Effector CD8-positive, alpha-beta T cell (primary cell): ENCODE data around the gene DPYSL4.
"Not testable (repeated sequence)": the region's sequence is repeated elsewhere in the genome, so short reads cannot be mapped to it uniquely, and the experiment has no call there.

Experiments
- DNase-seq: peaks from one replicate; lab custom pipeline; 2025; lab: John Stamatoyannopoulos, UW

Gene DPYSL4

DNA sequence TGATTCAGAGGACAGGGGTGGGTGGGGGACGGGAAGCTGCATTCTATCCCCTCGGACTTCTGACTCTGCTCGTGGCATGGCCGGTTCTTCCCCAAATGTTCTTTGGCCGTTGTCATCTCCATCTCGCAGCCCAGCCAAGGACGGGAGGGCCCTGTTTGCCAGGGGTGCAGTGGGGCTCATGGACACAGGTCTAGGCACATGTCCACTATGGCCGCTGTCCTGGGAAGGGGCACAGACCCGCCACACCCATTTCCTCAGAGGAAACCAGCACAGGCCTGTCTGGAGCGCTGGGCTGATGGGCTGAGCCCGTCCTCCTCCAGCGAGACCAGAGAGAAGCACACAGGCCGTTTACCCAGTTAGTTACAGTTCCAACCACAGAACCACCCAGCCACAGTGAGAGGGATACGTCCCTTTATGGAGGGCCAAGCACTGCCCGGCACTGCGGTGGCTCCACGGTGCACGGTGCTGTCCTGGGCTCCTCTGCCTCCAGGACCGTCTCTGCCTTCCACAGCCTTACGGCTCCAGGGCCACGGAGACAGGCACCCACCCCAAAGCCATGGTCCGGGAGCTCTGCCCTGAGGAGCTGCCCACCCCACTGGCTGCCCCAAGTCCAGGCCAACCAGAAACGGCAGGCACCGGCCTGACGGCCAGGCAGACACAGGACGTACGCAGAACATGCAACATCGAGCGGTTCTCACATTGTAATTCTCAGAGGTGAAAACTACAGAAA is 20.2 kb downstream of the DPYSL4 start:
- DNase-seq: no peak

DNA sequence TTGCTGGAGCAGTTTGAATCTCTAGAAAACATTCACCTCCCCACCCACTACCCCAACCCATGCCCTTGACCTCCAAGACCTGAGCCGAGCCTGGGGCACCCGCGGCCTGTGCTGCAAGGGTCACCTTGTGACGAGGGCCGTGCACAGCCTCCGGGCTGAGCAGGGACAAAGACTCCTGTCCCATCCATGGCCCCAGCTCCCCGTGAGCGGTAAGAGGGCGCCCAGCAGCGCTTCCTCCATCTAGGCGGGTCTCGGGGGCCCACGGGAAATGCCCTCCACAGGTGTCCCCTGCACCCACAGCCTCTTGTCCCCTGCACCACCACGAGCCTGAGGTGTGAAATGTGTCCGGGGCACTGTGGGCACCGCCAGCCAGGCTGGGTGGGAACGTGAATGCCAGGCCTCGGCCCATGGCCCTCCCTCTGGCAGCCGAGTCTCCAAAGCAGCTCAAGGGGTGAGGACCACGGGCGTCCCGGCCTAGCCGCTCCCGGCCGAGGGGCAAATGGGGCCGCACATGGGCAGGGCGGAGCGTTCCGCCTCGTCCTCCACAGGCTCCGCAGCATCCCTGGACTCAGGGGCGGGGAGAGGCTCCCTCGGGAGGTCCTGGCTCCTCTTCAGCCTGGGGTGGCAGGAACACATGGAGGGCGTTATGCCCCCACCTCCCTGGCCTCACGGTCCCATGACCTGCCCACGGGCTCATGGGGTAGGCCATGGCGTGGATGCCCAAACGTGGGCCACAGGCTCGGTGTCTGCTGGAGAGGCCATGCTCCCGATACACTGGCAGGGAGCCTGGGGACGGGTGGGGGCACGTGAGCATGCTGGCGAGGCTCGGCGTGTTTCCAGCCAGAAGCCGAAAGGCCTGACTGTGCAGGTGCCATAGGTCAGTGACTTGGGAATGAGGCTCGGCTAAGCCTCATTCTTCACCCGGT is 21.1 kb downstream of the DPYSL4 start:
- DNase-seq: no peak

DNA sequence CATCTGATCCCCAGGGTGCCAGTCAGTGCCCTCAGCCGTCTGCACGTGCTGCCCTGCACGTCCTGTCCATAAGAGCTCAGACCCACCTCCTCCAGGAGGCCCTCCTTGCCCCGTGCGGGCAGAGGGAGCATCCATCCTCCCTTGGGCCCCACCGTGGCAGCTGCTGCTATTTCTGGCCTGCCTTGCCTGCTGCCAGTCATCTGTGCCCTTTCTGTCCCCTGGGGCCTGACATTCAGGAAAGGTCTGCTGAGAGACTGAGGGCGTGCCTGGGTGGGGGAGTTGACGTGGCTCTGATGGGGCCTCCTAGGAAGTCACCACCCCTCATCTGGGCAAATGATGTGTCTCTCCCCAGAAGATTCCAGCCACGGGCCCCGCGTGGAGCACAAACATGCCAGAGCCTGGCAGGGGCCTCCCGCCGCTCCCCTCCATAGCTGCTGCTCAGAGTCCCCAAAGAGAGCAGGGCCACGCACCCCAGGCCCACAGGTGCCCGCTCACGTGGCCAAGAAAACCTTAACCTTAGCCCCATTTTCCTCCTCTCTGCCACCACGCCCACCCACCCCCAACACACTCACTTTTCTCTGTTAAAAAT is 21.8 kb downstream of the DPYSL4 start:
- no peak for DNase-seq

DNA sequence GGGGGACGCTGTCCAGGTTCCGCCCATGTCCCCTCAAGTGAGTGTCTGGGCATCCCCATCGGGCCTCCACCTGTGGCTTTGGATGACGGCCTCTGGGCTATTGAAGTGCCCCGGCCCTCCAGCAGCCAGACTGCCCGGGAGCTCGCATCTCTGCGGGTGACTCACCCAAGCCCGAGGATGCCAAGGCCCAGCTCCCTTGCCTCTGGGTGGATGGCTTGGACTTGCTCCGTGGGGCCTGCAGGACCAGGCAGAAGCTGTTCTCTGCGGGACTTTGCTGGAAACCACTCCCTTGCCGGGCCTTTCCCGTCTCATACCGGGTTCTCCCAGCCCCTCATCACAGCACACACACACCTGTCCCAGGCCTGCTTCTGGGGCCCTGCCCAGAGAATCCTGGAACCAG is 22.4 kb downstream of the DPYSL4 start:
- DNase-seq: no peak

DNA sequence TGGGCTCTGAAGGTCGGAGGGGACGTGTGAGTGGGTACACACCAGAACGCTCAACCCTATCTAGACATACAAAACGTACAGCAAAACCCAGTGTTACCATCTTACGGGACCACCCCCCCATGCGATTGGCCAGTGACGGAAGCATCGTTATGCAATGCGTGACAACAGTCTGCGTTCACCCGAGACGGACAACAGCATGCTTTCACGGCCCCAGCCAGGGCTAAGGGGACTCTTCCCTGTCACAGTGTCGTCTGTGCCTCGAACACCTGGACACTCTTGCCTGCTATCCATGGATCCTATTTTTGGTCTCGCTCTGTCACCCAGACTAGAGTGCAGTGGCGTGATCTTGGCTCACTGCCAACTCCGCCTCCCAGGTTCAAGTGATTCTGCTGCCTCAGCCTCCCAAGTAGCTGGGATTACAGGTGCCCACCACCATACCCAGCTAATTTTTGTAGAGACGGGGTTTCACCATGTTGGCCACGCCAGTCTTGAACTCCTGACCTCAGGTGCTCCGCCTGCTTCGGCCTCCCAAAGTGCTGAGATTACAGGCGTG is 23.3 kb downstream of the DPYSL4 start:
- no peak for DNase-seq

DNA sequence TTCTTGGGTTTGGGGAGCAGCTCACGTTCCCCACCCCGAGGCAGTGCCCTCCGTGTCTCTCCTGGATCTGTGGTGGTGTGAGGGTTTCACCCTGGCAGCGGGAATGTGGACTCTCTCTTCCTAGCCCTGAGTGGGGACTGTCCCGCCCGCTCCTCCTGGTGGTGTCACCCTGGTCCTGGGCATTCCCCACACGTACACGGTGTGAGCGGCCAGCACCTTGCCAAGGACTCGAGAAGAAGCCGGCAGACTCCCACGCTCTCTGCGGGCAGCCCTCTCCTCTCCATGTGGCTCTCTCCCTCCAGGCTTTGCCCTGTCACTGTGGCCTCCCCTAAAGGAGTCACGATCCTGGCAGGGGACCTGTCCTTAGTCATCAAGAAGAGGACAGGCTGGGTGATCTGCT is 24.0 kb downstream of the DPYSL4 start:
- no peak for DNase-seq

DNA sequence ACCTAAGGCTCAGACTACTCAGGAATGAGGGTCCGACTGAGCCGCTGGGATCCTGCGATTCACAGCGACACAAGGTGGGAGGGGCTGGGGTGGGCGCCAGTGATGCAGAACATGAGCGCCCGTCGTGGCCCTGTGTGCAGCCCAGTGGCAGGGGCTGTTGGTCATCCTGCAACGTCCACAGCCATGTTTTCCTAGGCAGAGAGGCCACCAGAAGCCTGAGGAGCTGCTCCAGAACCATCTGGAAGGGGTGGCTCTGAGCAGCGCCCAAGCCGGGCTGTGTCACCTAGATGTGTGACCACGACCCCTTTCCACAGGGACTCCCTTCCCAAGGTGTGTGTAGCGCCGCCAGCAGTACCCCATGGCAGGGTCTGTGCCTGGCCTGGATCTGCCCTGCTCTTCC is 24.5 kb downstream of the DPYSL4 start:
- DNase-seq: no peak

DNA sequence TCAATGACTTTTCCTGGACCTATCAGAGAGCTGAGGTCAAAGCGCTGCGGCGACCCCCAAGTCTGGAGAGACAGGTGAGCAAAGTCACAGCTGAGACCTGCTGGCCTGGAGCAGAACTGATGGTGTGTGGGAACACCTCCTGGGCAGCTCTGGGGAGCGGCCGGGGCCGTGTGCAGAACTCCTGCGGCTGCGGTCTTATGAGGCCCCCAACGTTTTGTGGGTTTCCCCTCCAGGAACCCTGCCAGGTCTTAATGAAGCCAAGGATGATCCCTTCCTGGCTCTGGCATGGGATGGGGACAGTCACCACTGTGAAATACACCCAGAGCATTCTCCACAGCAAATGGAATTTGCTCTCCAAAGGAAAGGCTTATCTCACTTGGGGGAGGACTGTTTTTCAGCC is 26.1 kb downstream of the DPYSL4 start:
- DNase-seq: no peak

DNA sequence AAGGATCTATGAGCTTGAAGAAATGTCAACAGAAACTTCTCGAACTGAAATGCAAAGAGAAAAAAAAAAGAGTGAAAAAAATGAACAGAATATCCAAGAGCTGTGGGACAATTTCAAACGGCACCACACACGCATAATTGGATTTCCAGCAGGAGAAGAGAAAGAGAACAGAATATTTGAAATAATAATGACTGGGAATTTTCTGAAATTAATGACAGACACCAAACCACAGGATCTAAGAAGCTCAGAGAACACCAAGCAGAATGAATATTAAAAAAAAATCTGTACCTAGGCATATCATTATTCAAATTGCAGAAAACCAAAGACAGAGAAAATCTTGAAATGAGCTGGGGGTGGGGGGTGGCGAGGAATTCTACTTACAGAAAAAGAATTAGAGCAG is 27.2 kb downstream of the DPYSL4 start:
- DNase-seq: no peak

DNA sequence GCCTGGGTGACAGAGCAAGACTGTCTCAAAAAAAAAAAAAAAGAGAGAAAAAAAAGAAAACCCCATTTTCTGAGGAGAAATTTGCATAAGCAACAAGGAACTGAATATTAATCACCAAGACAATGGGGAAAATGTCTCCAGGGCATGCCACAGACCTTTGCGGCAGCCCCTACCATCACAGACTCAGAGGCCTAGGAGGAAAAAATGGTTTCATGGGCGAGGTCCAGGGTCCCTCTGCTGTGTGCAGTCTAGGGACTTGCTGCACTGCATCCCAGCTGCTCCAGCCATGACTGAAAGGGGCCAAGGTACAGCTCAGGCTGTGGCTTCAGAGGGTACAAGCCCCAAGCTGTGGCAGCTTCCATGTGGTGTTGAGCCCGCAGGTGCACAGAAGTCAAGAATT is 29.7 kb downstream of the DPYSL4 start:
- not testable (repeated sequence) for DNase-seq

DNA sequence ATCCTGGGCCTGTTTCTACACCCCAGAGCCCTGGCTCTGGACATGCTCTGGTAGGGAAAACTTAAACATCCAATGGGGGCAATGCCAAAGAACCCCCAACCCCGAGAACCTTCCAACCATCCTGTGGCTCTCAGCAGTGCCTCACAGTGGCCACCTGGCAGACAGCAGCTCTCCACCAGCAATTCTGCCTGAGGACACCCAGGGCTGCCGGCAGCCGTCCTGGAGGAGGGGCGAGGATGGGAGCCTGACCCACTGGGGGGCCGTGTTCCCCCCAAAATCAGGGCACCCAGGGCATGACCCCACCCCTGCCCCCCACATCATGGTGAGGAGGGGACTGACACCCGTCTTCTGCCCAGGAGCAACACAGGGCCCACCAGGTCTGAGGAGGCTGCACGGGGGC is 32.7 kb downstream of the DPYSL4 start:
- DNase-seq: no peak

DNA sequence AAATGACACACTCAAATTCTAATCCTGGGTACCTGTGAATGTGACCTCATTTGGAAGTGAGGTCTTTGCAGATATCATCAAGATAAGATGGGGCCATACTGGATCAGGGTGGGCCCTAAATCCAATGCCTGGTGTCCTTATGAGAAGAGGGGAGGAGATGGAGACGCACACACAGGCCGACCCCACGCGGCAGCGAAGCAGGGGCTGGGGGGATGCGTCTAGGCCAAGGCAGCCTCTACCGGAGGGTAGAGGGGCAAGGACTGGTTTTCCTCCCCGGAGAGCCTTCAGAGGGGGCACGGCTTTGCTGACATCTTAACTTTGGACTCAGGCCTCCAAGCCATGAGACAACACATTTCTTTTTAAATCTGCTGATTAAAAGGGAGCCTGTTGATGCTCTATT is 33.3 kb downstream of the DPYSL4 start:
- no peak for DNase-seq

DNA sequence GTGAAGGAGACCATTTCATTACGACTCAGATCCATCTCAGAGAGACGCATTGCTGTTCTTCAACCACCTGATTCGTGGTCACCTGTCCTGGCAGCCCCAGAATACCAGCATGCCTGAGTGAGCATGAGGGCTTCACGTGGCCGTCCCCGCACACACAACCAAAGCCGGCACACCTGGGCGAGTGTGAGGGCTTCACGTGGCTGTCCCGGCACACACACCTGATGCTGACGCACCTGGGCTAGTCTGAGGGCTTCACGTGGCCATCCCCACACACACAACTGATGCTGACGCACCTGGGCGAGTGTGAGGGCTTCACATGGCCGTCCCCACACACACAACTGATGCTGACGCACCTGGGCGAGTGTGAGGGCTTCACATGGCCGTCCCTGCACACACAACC is 34.2 kb downstream of the DPYSL4 start:
- not testable (repeated sequence) for DNase-seq

DNA sequence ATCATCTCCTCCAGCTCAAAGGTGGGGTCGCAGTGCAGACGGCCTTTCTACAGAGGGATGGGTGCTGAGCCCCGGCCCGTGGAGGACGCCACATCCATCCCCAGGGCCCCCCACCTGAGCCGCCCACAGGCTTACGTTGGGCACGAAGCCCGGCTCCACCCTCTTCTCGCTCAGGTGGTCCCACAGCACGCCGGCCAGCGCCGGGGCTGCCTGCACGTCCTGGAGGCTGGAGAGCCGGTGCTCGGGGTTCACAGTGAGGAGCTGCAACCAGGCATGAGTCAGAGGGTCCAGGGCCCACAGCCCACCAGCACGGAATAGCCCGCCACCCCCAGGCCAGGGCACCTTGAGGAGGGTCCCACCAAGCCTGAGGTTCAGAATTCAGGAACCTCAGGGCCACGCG is 36.0 kb downstream of the DPYSL4 start:
- no peak for DNase-seq

DNA sequence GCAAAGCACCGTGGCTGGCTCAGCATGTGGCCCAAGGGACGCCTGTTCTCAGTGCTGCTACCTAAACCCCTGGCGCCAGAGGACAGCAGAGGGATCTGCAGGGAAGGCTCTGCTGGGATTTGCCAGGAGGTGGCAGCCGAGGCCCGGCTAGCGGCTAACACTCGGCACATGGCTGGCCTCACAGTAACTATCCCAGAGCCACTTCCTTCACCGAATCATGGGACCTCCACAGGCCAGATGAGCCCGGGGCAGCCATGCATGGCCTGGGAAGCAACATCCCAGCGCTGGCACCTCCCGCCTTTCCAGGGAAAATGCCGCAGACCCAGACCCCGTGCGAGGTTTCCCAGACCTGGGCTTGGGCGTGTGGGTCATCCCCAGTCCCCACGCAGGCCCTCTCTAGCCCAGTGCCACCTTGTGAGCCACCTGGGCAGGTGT is 36.4 kb downstream of the DPYSL4 start:
- DNase-seq: peak; percentile 47

DNA sequence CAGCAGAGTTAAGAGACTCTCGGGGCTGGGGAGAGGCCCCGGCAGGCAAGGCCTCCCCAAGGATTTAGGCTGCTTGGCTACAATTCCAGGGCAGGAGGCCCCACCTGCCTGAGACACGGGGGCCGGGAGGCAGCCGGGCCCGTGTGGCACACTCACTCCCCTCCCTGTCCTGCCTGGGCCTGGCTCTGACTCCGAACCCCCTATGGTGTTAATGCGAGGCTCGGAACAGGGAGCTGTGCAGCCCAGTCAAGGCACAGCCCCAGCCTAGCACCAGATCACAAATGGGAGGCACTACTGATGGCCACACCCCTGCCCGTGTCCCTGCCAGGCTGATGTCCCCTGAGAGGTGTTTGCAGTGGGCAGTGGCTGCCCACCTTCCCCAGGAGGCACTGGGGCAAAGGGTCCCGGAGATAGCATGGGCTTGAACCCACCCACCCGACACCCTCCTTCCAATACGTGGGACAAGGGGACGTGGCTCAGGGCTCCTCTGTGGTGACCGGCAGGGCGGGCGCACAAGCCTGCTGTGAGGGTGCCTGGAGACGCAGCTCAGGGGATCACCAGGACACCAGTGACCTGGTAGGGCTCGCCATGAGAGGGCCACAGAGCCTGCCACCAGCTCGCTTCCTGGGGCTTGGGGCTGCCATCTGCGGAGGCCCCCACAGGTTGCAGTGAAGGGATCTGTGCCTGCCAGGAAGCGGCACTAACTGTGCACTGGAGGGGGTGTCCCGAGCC is 37.0 kb downstream of the DPYSL4 start:
- DNase-seq: no peak

DNA sequence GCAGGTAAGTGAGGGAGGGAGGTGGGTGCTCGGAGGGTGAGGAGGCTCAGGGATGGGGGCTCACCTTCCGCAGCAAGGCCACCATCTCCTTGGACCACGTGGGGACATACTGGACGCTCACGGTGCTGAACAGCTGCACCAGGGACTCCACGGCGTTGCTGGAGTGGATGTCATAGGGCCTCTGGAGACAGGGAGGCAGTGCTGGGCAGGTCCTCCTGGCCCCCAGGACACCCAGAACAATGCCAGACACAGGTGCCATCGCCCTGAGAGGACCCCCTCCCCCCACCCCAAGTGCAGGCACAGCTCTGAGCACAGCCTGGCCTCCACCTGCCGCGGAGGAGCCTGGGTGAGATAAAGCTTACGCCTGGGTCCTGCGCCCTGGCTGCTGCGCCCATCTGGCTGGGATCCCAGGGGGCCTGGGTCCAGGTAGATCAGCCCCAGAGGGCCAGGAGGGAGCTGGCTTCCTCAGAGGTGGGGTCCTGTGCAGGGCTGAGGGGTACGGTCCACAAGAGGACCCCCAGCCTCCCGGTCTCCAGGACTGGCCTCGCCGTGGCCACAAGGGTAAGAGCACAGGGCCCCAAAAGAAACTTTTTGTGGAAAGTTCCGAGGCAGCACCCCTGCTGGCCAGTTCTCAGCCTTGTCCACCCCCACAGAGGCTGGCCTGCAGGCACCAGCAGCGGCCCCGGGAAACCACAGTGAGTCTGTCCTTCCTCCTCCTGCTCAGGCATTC is 37.8 kb downstream of the DPYSL4 start:
- DNase-seq: no peak

DNA sequence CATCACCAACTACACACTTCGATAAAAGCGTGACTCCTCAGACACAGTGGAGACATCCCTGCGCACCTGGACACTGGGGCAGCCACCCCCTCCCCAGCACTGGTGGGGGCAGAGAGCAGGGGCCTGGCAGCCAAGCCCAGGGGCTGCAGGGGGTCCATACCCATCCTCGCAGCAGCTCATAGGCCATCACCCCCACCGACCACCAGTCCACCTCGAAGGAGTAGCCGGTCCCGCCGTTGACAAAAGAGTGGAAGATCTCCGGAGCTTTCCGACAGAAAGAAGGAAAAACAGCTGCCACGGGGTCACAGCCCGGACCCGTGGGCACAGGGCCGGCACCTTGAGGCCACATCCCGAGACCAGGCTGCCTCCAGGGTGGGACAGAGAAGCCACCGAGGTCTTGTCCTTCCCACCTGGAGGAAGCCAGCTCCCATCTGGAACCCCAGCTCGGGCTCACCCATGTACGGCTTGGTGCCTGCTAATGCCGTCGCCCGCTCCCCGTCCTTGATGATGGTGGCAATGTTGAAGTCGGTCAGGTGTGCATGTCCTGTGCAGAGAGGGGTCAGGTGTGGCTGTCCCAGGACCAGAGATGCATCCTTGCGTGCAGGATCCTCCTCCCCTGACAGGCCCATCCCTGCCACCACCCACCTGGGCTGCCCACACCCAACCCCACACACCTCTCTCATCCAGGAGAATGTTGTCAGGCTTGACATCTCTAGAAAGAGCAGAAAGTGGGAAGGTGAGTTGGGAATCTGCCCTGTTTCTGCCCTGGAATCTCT is 38.5 kb downstream of the DPYSL4 start:
- no peak for DNase-seq

DNA sequence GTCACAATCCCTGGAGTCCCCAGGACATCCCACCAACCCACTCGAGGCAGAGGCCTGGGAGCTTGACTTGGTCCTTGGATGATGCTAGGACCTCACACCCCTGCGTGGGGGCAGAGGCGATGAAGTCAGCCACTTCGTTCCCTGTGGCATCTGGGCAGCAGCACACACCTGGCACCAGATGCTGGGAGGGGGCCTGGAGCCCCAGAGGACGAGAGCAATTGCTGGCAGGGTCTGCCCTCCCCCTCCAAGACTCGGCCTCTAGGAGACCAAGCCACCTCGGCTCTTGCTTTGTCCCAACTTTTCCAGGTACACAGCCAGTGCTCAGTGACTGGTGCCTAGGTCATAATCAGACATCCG is 39.1 kb downstream of the DPYSL4 start:
- DNase-seq: no peak

DNA sequence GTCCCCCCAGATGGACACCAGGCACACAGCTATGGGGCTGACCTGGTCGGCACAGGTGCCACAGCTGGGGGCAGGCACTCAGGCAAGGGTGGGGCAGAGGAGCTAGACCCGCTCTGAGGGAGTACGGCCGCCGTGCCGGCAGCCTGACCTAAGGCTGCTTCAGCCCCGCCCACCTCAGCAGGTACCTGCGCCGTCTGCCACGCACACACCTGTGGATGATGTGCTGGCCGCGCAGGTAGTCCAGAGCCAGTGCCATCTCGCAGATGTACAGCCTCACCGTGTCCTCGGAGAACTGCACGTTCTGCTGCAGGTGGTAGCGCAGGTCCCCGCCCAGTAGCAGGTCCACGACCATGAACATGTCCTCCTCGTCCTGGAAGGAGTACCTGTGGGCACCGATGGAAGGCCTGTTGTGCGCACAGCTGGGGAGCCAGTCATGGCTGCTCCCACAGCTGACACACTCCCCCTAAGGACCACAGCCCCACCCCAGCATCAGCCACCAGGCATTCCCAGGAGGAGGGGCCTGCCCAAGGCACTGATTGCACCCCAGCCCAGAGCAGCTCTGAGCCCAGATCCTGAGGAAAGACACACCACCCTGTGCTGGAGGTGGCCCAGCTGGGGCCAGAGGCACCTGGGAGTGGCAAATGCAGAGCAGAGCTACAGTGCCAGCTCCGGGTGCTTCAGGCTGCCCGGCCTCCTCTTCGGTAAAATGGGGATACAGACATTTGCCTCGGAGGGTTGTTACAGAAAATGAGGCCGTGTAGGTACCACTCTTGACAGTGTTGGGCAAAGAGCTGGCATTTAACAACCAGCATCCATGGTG is 40.0 kb downstream of the DPYSL4 start:
- no peak for DNase-seq
